Subcutaneous abdominal adipose tissue (tissue), 5 donors: ENCODE results near the gene C20orf144.

Experiments
- H3K27ac ChIP-seq: one replicate; pipeline ENCODE4 v1.7.0; 2013; ENCODE audit warnings: low read depth, mild to moderate bottlenecking, inconsistent platforms, low read length, moderate library complexity
- H3K27me3 ChIP-seq, 5 donors: one replicate each; pipeline ENCODE4 v1.7.0; 2013; ENCODE audit warnings: low read length in 5 of 5, inconsistent platforms in 1 of 5; ENCODE audit not compliant: control insufficient read depth in 5 of 5, insufficient read depth in 4 of 5
- H3K36me3 ChIP-seq, 5 donors: one replicate each; pipeline ENCODE4 v1.7.0; 2013; ENCODE audit warnings: low read length in 5 of 5; ENCODE audit not compliant: control insufficient read depth in 5 of 5, insufficient read depth in 5 of 5
- H3K4me1 ChIP-seq, 5 donors: one replicate each; pipeline ENCODE4 v1.7.0; 2013; ENCODE audit warnings: low read length in 5 of 5, mild to moderate bottlenecking in 3 of 5, moderate library complexity in 1 of 5; ENCODE audit not compliant: control insufficient read depth in 5 of 5, insufficient read depth in 5 of 5
- H3K4me3 ChIP-seq, 5 donors: one replicate each; pipeline ENCODE4 v1.7.0; 2013; ENCODE audit warnings: low read length in 5 of 5, low read depth in 1 of 5
- H3K9ac ChIP-seq, 5 donors: one replicate each; pipeline ENCODE4 v1.7.0; 2013; ENCODE audit warnings: low read length in 5 of 5, mild to moderate bottlenecking in 4 of 5, moderate library complexity in 3 of 5
- H3K9me3 ChIP-seq, 5 donors: one replicate each; pipeline ENCODE4 v1.7.0; 2013; ENCODE audit warnings: low read length in 5 of 5; ENCODE audit not compliant: control insufficient read depth in 5 of 5
- donor health status: healthy.
- donor health status: healthy.
- donor health status: healthy.
- donor health status: healthy.
- donor health status: healthy.

C20orf144 gene

DNA sequence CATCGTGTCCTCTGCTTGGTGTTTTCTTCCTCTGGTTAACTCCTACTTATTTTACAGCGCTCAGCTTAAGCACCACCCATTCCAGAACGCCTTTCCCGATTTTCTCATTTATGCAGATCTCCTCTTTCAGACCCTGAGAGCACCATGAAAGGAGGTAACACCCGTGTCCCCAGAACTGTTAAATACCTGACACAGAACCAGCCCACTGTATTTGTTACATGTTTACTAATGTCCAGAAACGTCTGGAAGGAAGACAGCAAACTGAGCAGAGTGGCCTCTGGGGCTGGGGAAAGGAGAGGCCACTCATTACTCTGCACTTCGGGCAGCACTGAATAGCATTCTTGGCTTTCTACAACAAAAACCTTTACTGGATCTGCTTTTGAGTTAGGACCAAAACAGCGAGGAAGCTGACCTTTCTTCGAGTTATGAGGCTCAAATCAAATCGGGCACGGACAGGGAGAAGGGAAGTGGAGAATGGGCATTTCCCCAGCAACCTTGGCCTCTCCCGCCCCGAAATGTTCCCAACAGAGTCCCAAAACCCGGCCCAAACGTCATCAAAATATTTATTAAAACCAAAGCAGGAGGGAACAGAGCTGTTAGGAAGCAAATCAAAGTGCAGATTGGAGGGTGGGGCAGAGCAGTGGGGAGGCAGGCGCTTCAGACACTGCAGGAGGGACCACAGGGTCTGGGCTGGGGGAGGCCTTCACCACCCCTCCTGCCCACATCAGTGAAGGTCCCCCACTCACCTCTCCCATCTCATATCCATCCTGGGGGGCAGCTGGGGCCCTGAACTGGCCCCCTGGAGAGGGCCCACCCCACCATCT is 13.2 kb downstream of the C20orf144 start:
- H3K4me3 ChIP-seq, result peak overlapping the region; percentile 62 to 75 (median 71)
- H3K4me1 ChIP-seq, result peaks cover 16 to 70% (median 62%) of the 10 kb centered on the region in 5 donors
- H3K9ac ChIP-seq, result peak overlapping the region; percentile 40 to 87 (median 71)

DNA sequence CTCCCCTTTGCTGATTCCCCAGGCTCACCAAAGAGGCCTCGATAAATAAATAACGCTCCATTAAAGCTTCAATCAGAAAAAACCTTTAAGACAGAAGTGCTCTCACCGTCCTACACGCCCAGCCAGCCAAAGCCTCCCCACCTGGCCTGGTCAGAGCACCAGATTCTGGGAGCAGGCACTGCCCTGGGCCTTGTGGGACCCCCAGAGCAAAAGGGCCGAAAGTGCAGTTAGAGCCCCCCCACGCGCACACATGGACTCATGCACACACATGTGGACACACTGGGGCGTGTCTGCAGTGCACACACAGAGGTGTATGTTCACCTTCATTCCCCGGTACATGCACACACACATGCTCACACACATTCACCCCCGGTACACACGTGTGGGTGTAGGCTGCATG is 14.0 kb downstream of the C20orf144 start:
- Histone ChIP-seq H3K9me3 (no peaks in the 10 kb centered on the region), H3K27me3 (no peaks in the 10 kb centered on the region), H3K4me3 (peak overlapping the region in 1 of 5 donors; percentile 75), H3K4me1 (peaks cover 16 to 78% (median 67%) of the 10 kb centered on the region in 5 donors), H3K36me3 (peaks cover 0 to 8% (median 0%) of the 10 kb centered on the region in 5 donors), H3K27ac (peak overlapping the region; percentile 87), H3K9ac (peak overlapping the region in 3 of 5 donors; percentile 20 to 73 (median 53))

More for the DNA sequence above, 13.2 kb downstream of the C20orf144 start:
- Histone ChIP-seq H3K27me3 (no peaks in the 10 kb centered on the region), H3K9me3 (no peaks in the 10 kb centered on the region), H3K36me3 (peaks cover 0 to 16% (median 4%) of the 10 kb centered on the region in 5 donors), H3K27ac (peak overlapping the region; percentile 87)

DNA sequence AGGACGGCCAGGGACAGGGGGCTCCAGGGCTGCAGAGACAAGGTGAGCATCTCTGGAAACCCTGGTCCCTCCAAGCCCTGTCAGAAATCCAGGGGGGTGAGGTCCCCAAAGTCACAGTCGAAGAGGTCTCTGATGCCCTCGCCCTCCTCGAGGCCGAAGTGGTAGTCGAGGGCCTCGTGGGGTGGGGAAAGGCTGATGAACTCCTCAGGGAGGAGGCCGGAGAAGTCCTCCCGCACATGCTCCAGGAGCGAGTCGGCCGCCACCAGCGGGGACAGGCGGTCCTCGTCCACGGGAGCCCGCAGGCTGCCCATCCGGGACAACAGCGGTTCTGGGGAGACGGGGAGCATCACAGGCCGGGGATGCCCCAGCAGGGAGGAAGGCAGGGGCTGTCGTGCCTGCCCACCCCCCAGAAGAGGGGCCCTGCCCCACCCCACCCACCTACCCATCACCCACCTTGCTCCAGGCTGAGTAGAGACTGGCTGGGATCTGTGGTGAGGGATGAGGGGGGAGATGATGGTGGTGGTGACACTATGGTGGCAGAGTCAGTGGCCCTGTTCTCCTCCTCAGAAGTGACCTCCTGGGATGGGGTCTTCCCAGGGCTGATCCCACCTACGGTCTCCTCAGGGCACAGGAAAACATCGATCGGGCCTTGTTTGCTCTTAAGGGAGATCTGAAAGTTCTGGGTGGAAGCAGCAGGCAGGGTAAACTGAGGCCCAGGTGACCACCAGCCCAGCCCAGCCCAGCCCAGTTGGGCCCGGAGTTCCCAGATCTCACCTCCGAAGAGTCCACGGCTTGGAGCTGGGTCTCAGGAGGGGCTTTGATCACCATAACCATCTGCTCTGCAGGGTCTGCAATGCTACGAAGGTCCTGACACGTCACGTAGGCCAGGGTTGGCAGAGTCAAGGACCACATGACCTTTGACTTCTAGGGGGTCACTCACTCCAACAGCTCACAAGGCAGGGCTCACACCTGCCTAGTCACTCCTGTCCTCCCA is 14.8 kb downstream of the C20orf144 start:
- Histone ChIP-seq H3K27me3 (no peaks in the 10 kb centered on the region), H3K27ac (peak overlapping the region; percentile 87), H3K4me1 (peaks cover 16 to 77% (median 66%) of the 10 kb centered on the region in 5 donors), H3K36me3 (peaks cover 0 to under 1% (median 0%) of the 10 kb centered on the region in 5 donors), H3K4me3 (no peak overlapping the region), H3K9ac (peak overlapping the region in 1 of 5 donors; percentile 9), H3K9me3 (no peaks in the 10 kb centered on the region)

DNA sequence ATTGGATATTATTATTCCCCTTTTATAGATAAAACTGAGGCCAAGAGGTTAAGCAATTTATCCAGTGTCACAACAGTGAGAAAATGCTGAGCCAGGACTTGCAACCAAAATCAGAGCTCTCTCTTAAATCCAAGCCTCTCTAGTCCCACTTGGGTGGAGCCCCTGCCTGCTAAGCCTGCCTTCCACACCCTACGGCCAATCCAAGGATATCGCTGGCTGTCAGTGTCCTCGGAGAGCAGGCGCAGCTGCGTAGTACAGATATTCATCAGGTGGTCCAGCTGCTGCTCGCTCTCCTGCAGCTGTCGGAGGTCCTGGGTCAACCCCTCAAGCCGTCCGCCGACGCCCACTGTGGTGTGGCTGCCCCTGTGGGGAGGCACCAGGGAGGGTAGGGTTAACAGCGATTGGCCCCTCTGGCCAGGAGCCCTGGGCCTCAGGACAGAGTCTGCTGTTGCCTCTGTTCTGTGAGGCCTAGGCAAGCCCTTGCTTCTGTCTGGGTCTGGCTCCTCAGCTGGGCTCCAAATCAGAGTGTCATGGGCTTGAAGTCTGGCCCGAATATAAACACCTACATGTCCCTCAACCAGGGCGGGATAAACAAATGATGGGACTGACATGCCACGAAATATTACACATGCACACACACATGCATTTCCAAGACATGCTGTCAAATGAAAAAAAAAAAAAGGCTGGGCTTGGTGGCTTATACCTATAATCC is 16.0 kb downstream of the C20orf144 start:
- H3K9me3 ChIP-seq, result no peaks in the 10 kb centered on the region
- peak overlapping the region; percentile 16 for H3K27ac ChIP-seq
- H3K4me1 ChIP-seq, result peaks cover 16 to 65% (median 54%) of the 10 kb centered on the region in 5 donors
- no peaks in the 10 kb centered on the region for H3K36me3 ChIP-seq
- peak overlapping the region in 3 of 5 donors; percentile 11 to 23 (median 19) for H3K4me3 ChIP-seq
- H3K9ac ChIP-seq, result peak overlapping the region in 1 of 5 donors; percentile 59
- H3K27me3 ChIP-seq, result no peaks in the 10 kb centered on the region

DNA sequence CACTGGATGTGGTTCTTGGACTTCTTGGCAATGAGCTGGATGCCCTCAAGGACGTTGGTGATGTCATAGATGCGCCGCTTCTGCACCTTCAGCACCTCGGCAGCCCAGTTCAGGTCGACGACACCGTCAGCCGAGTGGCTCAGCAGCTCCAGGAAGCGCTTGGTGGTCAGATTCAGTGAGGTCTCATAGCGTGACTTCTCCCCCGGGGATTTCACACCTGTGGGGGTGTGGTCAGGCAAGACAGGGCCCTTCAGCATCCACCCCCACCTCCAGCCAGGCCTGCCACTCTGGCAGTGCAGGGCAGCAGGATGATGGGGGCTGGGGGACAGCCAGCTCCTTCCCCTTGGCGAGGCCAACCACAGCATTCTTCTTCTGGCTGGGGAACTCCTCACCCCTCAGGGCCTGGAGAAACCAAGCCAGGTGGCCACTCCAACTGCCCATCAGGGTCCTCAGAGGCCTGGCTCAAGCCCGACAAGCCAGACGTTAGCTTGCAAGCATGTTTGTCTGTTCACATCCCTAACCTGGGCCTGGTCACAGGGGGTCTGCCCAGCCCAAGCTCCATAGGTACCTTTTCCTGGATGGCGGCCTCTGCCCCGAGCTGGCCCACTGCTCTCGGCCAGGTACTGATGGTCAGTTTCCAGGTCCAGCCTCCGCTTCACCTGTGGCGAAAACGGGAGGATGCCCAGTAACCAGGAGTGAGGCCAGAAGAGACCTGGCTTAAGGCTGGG is 17.8 kb downstream of the C20orf144 start:
- H3K27ac ChIP-seq, result no peak overlapping the region
- peaks cover 16 to 59% (median 50%) of the 10 kb centered on the region in 5 donors for H3K4me1 ChIP-seq

DNA sequence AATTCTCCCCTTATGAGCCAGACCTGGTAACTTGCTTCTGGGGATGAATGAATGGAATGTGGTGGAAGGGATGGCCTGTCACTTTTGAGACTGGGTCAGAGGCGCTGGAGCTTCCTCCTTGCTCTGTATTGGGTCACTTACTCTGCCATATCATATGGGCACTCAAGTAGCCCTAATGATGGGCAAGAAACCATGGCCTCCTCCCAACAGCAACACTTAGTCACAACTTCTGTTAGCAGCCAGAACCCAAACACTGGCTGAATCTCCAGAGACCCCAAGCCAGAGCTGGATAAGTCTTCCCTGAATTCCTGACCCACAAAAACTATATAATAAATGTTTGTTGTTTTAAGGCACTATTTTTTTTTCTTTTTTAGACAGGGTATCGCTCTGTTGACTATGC is 18.6 kb downstream of the C20orf144 start:
- no peak overlapping the region for H3K9ac ChIP-seq
- H3K27me3 ChIP-seq, result no peaks in the 10 kb centered on the region
- no peaks in the 10 kb centered on the region for H3K36me3 ChIP-seq
- H3K27ac ChIP-seq, result no peak overlapping the region
- H3K4me1 ChIP-seq, result peaks cover 13 to 59% (median 49%) of the 10 kb centered on the region in 5 donors
- no peak overlapping the region for H3K4me3 ChIP-seq
- no peaks in the 10 kb centered on the region for H3K9me3 ChIP-seq

More for the DNA sequence above, 17.8 kb downstream of the C20orf144 start:
- Histone ChIP-seq H3K36me3 (no peaks in the 10 kb centered on the region), H3K4me3 (no peak overlapping the region), H3K27me3 (no peaks in the 10 kb centered on the region), H3K9ac (peak overlapping the region in 1 of 5 donors; percentile 37), H3K9me3 (no peaks in the 10 kb centered on the region)

DNA sequence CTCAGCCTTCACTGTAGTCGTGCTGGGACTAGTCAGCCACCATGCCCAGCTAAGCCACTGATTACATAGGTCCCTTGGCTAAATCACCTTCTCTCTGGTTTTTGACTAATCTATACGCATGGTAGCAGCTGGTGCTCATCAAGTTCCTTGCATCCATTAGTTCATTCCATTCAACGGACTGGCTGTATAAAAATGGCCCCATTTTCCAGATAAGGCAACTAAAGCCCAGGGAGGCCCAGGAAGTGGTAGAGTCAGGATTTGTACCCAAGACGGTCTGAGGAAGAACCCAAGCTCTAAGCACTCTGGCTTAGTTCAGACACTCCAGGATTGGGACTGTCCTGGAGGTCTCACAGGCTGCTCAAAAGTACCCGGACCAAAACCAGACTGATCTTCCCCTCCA is 19.2 kb downstream of the C20orf144 start:
- H3K4me1 ChIP-seq, result peaks cover 9 to 53% (median 45%) of the 10 kb centered on the region in 5 donors
- H3K27me3 ChIP-seq, result no peaks in the 10 kb centered on the region
- H3K4me3 ChIP-seq, result no peak overlapping the region
- no peak overlapping the region for H3K9ac ChIP-seq
- no peaks in the 10 kb centered on the region for H3K9me3 ChIP-seq
- H3K36me3 ChIP-seq, result no peaks in the 10 kb centered on the region
- H3K27ac ChIP-seq, result no peak overlapping the region

DNA sequence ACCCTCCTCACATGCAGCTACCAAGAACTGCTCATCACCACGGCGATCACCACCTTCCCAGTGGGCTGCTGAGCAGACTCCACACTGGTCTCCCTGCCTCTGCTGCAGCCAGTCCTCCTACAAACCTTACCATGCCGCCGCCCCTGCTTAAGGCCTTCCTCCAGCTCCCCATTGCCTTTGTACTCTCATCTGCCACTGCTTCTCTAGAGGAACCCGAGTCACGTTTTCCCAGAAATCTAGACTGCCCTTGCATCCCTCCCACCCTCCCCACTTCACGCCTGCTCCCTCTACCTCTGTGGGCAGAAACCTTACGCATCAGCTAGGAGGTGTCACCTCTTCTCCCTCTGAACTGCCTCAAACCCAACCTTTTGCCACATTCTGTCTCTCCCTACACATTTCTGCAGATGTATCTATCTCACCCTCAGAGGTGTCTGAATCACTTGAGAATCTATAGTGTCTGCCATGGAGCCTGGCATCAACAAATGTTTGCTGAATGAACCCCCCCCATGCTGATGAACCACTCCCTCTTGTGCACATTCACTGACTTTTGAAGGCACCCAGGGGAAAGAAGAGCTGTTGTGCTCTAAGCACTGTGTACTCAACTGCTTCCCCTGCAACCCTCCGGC is 19.7 kb downstream of the C20orf144 start:
- H3K4me3 ChIP-seq, result no peak overlapping the region
- H3K36me3 ChIP-seq, result no peaks in the 10 kb centered on the region
- no peak overlapping the region for H3K9ac ChIP-seq
- H3K4me1 ChIP-seq, result peaks cover 9 to 51% (median 45%) of the 10 kb centered on the region in 5 donors
- no peak overlapping the region for H3K27ac ChIP-seq
- no peaks in the 10 kb centered on the region for H3K9me3 ChIP-seq
- no peaks in the 10 kb centered on the region for H3K27me3 ChIP-seq
